ENCODE data around the gene LOXL1. TPM values are rescaled to one million over a fixed set of nuclear protein-coding genes. Genes with fewer than 3 reads are reported as not detected.

Gene LOXL1
- total and polyA plus RNA-seq, 10 of the 15 experiments (the other 5 are each of a cell fraction or from before 2014, with no cell fraction given): 0.07 to 0.15 TPM; not detected in 8

GRCh38 chr15:73942751-73943270, 16.5 kb downstream of the LOXL1 start (continued):
- no peak for TF ChIP-seq TAF1 (IDR thresholded peaks at IDR 0.05; ENCODE audit: borderline replicate concordance, low read depth, low read length)

- FAIRE-seq: no peak
- H4K20me1 ChIP-seq (ENCODE audit: control insufficient read depth, insufficient read depth): no peaks in the 10 kb centered on the region
- intact Hi-C loops (cut with micrococcal nuclease; ENCODE audit: unreplicated experiment): no loop called here
- no peaks in the 10 kb centered on the region for H3K36me3 ChIP-seq (ENCODE audit: control insufficient read depth in 2 of 2, insufficient read depth in 2 of 2, low read length in 1 of 2)
- H3K9ac ChIP-seq (ENCODE audit: control insufficient read depth, insufficient read depth, low read length): no peak overlapping the region
- no peak overlapping the region for H3K4me2 ChIP-seq (ENCODE audit: control insufficient read depth, insufficient read depth)
- ATAC-seq: no peak
- in situ Hi-C loops (cut with MboI): no loop called here
- no peaks in the 10 kb centered on the region for H3K4me1 ChIP-seq (ENCODE audit: control insufficient read depth, insufficient read depth, low read length)
- no peak for DNase-seq (ENCODE audit: low read depth, low spot score)
- TF ChIP-seq E2F8 (IDR thresholded peaks at IDR 0.05; ENCODE audit: low read depth, partially characterized antibody) (no peak), TCF7 (IDR thresholded peaks at IDR 0.05; ENCODE audit: borderline replicate concordance) (no peak), WRNIP1 (IDR thresholded peaks at IDR 0.05; ENCODE audit: borderline replicate concordance, low read depth, low read length) (no peak), SIX5 (IDR thresholded peaks at IDR 0.05; ENCODE audit: low read depth, low read length, severe bottlenecking) (no peak), GABPA (IDR thresholded peaks at IDR 0.05; ENCODE audit: low read depth) (no peak), LARP7 (IDR thresholded peaks at IDR 0.05) (no peak)
- TF ChIP-seq, protein P1, sequence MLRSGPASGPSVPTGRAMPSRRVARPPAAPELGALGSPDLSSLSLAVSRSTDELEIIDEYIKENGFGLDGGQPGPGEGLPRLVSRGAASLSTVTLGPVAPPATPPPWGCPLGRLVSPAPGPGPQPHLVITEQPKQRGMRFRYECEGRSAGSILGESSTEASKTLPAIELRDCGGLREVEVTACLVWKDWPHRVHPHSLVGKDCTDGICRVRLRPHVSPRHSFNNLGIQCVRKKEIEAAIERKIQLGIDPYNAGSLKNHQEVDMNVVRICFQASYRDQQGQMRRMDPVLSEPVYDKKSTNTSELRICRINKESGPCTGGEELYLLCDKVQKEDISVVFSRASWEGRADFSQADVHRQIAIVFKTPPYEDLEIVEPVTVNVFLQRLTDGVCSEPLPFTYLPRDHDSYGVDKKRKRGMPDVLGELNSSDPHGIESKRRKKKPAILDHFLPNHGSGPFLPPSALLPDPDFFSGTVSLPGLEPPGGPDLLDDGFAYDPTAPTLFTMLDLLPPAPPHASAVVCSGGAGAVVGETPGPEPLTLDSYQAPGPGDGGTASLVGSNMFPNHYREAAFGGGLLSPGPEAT (IDR thresholded peaks at IDR 0.05; ENCODE audit: low read depth): no peak
- no peak overlapping the region for H3K27ac ChIP-seq (ENCODE audit: control insufficient read depth, insufficient read depth)
- CTCF ChIA-PET: no interaction called here
- 41% methylated on average over 13 of the region's 13 CpGs for WGBS (ENCODE audit: insufficient coverage, insufficient replicate concordance, low lambda C conversion rate, missing lambda C conversion rate)
- no peak overlapping the region for H2AFZ ChIP-seq (ENCODE audit: control insufficient read depth, low read depth, low read length)
- SMC1A ChIA-PET (ENCODE audit: uncharacterized antibody, unreplicated experiment): no interaction called here
- peaks cover 0 to 1% of the 10 kb centered on the region in 2 experiments; a peak in 3 of 4 replicates for H3K27me3 ChIP-seq (replicated peaks in 1 of 2; ENCODE audit: control insufficient read depth in 2 of 2, insufficient read depth in 2 of 2, low read length in 1 of 2)
- POLR2A ChIA-PET: no interaction called here
- H3K79me2 ChIP-seq (ENCODE audit: control insufficient read depth, insufficient read depth, low read length): no peaks in the 10 kb centered on the region
- H3K9me3 ChIP-seq (replicated peaks; ENCODE audit: control insufficient read depth, insufficient read depth, low read length): no peaks in the 10 kb centered on the region
- RAD21 ChIA-PET (ENCODE audit: unreplicated experiment): no interaction called here
- H3K4me3 ChIP-seq: no peak overlapping the region
- BruUV-seq (replicated peaks): no TSS peak
Observed at GRCh38 chr15:73944161-73945129, 18.2 kb downstream of the LOXL1 start.
